IMR-90 (cell line): ENCODE data around the gene IGSF3. TPM values are rescaled to one million over a fixed set of nuclear protein-coding genes. Genes with fewer than 3 reads are reported as not detected.

Source experiments
- ATAC-seq: fragments of 200-7000 bp; cut with Tn5 transposase; 2 replicates; pipeline ENCODE4 v1.9.1; 2020; ENCODE audit warnings: low read depth, mild to moderate bottlenecking, moderate library complexity
- BruUV-seq: library from RNA; stranded (reverse); fragments of 400-500 nt; replicated peaks from 2 replicates; lab custom pipeline; 2021; lab: Mats Ljungman, UMichigan
- CTCF ChIA-PET: fragments of 300-600 bp; formaldehyde crosslinking; extraction: SDS; loops from one replicate; lab custom pipeline; 2021; ENCODE audit warnings: antibody characterized with exemption; lab: Yijun Ruan, JAX
- POLR2A ChIA-PET: fragments of 300-600 bp; sonication (Branson Sonifier 250); formaldehyde crosslinking; loops from one replicate; lab custom pipeline; 2022; ENCODE audit warnings: antibody characterized with exemption; ENCODE audit not compliant: unreplicated experiment; lab: Charles Lee
- DNase-seq: peaks from one replicate; pipeline ENCODE4 v3.0.0; 2013
- H2AFZ ChIP-seq: replicated peaks from 2 replicates; pipeline ENCODE3; 2013; ENCODE audit warnings: low read length, mild to moderate bottlenecking; ENCODE audit not compliant: poor library complexity
- H2AK5ac ChIP-seq: 2 replicates; pipeline ENCODE4 v1.6.1; 2013; ENCODE audit warnings: low read depth, low read length, inconsistent platforms
- H2AK9ac ChIP-seq: replicated peaks from 2 replicates; pipeline ENCODE3; 2013; ENCODE audit warnings: mild to moderate bottlenecking, low read depth, low read length, moderate library complexity; ENCODE audit not compliant: poor library complexity
- H2BK120ac ChIP-seq: 2 replicates; pipeline ENCODE4 v1.6.1; 2013; ENCODE audit warnings: low read depth, low read length, inconsistent platforms
- H2BK15ac ChIP-seq: 3 replicates; pipeline ENCODE4 v1.6.1; 2013; ENCODE audit warnings: low read depth, low read length, inconsistent platforms
- H2BK20ac ChIP-seq: 2 replicates; pipeline ENCODE4 v1.6.1; 2013; ENCODE audit warnings: low read depth, mild to moderate bottlenecking, inconsistent platforms, low read length, moderate library complexity
- H2BK5ac ChIP-seq: 2 replicates; pipeline ENCODE4 v1.6.1; 2013; ENCODE audit warnings: mild to moderate bottlenecking, low read depth, low read length, inconsistent platforms; ENCODE audit not compliant: poor library complexity, severe bottlenecking
- H3K14ac ChIP-seq: replicated peaks from 2 replicates; pipeline ENCODE4 v1.6.1; 2013; ENCODE audit warnings: low read depth, low read length, inconsistent platforms
- H3K18ac ChIP-seq: 2 replicates; pipeline ENCODE4 v1.6.1; 2013; ENCODE audit warnings: low read depth, low read length, control low read depth
- H3K23ac ChIP-seq: 2 replicates; pipeline ENCODE4 v1.6.1; 2013; ENCODE audit warnings: low read depth, low read length, inconsistent platforms
- H3K27ac ChIP-seq: 2 replicates; pipeline ENCODE4 v1.5.1; 2013; ENCODE audit warnings: mild to moderate bottlenecking, control low read depth, low read length; ENCODE audit not compliant: insufficient read depth
- H3K27me3 ChIP-seq: 2 replicates; pipeline ENCODE4 v1.6.1; 2013; ENCODE audit warnings: low read length; ENCODE audit not compliant: control insufficient read depth, insufficient read depth
- H3K36me3 ChIP-seq: 2 replicates; pipeline ENCODE4 v1.6.1; 2013; ENCODE audit warnings: low read length, mixed read lengths; ENCODE audit not compliant: control insufficient read depth, insufficient read depth
- H3K4ac ChIP-seq: 2 replicates; pipeline ENCODE4 v1.6.1; 2013; ENCODE audit warnings: low read depth, low read length, inconsistent platforms
- H3K4me1 ChIP-seq: 2 replicates; pipeline ENCODE4 v1.6.1; 2013; ENCODE audit warnings: low read length, mixed read lengths; ENCODE audit not compliant: control insufficient read depth, insufficient read depth
- H3K4me2 ChIP-seq: 2 replicates; pipeline ENCODE4 v1.6.1; 2013; ENCODE audit warnings: low read depth, mild to moderate bottlenecking, control low read depth, low read length, moderate library complexity
- H3K4me3 ChIP-seq: 2 replicates; pipeline ENCODE4 v1.5.1; 2013; ENCODE audit warnings: low read depth, mild to moderate bottlenecking, control low read depth, low read length, moderate library complexity; ENCODE audit not compliant: insufficient read depth
- H3K56ac ChIP-seq: 2 replicates; pipeline ENCODE4 v1.6.1; 2013; ENCODE audit warnings: low read length, inconsistent platforms; ENCODE audit not compliant: insufficient read depth; ENCODE audit errors: extremely low read depth
- H3K79me1 ChIP-seq, 2 experiments: 2 replicates each; pipeline ENCODE4 v1.6.1; 2013; ENCODE audit warnings: low read length in 2 of 2, inconsistent platforms in 1 of 2, low read depth in 1 of 2
- H3K9ac ChIP-seq: 2 replicates; pipeline ENCODE4 v1.6.1; 2013; ENCODE audit warnings: low read depth, low read length, control low read depth
- H3K9me1 ChIP-seq: 2 replicates; pipeline ENCODE4 v1.6.1; 2013; ENCODE audit warnings: low read length, inconsistent platforms; ENCODE audit not compliant: insufficient read depth
- H3K9me3 ChIP-seq: 2 replicates; pipeline ENCODE4 v1.6.1; 2013; ENCODE audit warnings: low read length; ENCODE audit not compliant: control insufficient read depth, insufficient read depth
- H4K20me1 ChIP-seq: 2 replicates; pipeline ENCODE4 v1.6.1; 2013; ENCODE audit warnings: low read length, inconsistent platforms; ENCODE audit not compliant: insufficient read depth
- H4K5ac ChIP-seq: 2 replicates; pipeline ENCODE4 v1.6.1; 2013; ENCODE audit warnings: mild to moderate bottlenecking, low read depth, low read length, control low read depth
- H4K8ac ChIP-seq, 2 experiments: 2 replicates each; pipeline ENCODE4 v1.6.1; 2013; ENCODE audit warnings: low read depth in 2 of 2, low read length in 2 of 2, control low read depth in 1 of 2, inconsistent platforms in 1 of 2
- H4K91ac ChIP-seq: 2 replicates; pipeline ENCODE4 v1.6.1; 2013; ENCODE audit warnings: low read depth, low read length, inconsistent platforms; ENCODE audit not compliant: insufficient read depth
- BHLHE40 ChIP-seq: fragments of 150-350 bp; IDR thresholded peaks from 2 replicates; pipeline ENCODE4 v1.6.1; 2016; ENCODE audit warnings: mild to moderate bottlenecking, low read depth, low read length
- MAFK ChIP-seq: IDR thresholded peaks from 2 replicates; pipeline ENCODE4 v1.6.1; 2012; ENCODE audit warnings: low read depth, low read length, improper control_type of control experiment
- MAZ ChIP-seq: IDR thresholded peaks from 2 replicates; pipeline ENCODE4 v1.6.1; 2012; ENCODE audit warnings: low read depth, mild to moderate bottlenecking, low read length, improper control_type of control experiment, moderate library complexity, borderline replicate concordance
- NFE2L2 ChIP-seq: fragments of 150-350 bp; IDR thresholded peaks from 2 replicates; pipeline ENCODE4 v1.6.1; 2016; ENCODE audit warnings: low read depth, mild to moderate bottlenecking, low read length
- WGBS, 2 experiments: methylation state at CpG; one replicate each; pipeline versions ENCODE4 v1.1.5 to v1.1.7; 2013; ENCODE audit warnings: missing lambda C conversion rate in 2 of 2; ENCODE audit not compliant: insufficient read length in 1 of 2; ENCODE audit errors: extremely low coverage in 2 of 2; 5-methylcytosine and 5-hydroxymethylcytosine counted together
- dilution Hi-C: fragments of 300-500 bp; cut with HindIII; formaldehyde crosslinking; loops from one replicate; pipeline ENCODE4 v1.14.3; 2018; ENCODE audit warnings: low sequenced_read_pairs; ENCODE audit not compliant: unreplicated experiment
- in situ Hi-C: fragments of 300-500 bp; cut with MboI; formaldehyde crosslinking; loops from 3 replicates; pipeline ENCODE4 v1.14.3; 2019; ENCODE audit warnings: low sequenced_read_pairs, inconsistent platforms, mixed read lengths
- intact Hi-C: fragments of 100-400 bp; cut with micrococcal nuclease; formaldehyde crosslinking; loops from 2 replicates; pipeline ENCODE4 v1.10.0; 2022
- polyA plus RNA-seq, 3 experiments: library from polyadenylated mRNA; depleted of rRNA; stranded (reverse); fragments of >200 nt; gene quantifications; 2 replicates each; pipeline ENCODE4 v1.2.3, GENCODE V29; 2012; ENCODE audit warnings: low replicate concordance in 1 of 3
- total RNA-seq: library from RNA; depleted of rRNA; stranded (reverse); fragments of >200 nt; gene quantifications from 2 replicates; pipeline ENCODE4 v1.2.3, GENCODE V29; 2012
- TF ChIP-seq, protein P1 (sequence below): conservative IDR thresholded peaks from 2 replicates; pipeline ENCODE4 v1.5.1; 2012; ENCODE audit warnings: mild to moderate bottlenecking, low read depth, low read length, improper control_type of control experiment
- TF ChIP-seq, protein P2 (sequence below): fragments of 150-350 bp; IDR thresholded peaks from 2 replicates; pipeline ENCODE4 v1.6.1; 2016; ENCODE audit warnings: low read depth, mild to moderate bottlenecking, low read length, moderate library complexity, borderline replicate concordance

The IGSF3 gene
- total and polyA plus RNA-seq, 2 of the 4 experiments (the other 2 are of a cell fraction) = under 0.01 to 0.02 TPM

DNA sequence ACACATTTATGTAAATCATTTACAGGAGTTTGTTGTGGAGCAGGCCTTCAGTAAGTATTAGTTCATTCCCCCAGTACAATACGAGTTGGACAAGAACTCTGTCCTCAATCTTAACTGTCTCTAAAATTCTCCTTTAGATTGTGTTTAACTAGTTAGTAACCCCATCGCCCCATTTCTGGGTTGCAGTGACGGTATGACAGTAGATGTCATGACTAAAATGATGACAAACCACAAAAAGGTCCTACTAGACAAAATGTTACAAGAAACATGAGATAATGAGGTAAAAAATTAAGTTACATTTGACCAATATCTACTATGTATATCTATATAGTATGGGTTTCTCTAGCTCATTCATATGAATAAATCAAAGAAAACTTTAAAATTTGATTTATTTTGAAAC lies 137.9 kb downstream of the IGSF3 start:
- CTCF ChIA-PET = interaction anchor here (0.6 kb wide), 1 partner anchor 472 kb away, joined by 3 read pairs; no protein-coding TSS in a partner anchor

More for the DNA sequence above, 137.9 kb downstream of the IGSF3 start:
- Histone ChIP-seq H3K27ac (no peak overlapping the region), H4K8ac (no peak overlapping the region), H2BK15ac (no peak overlapping the region), H3K79me1 (no peaks in the 10 kb centered on the region), H3K18ac (no peak overlapping the region), H4K91ac (no peak overlapping the region), H2BK5ac (no peak overlapping the region), H3K27me3 (no peaks in the 10 kb centered on the region), H3K14ac (no peak overlapping the region), H3K4me2 (no peak overlapping the region), H3K4ac (no peak overlapping the region), H3K9me1 (no peaks in the 10 kb centered on the region), H3K4me3 (no peak overlapping the region), H3K9ac (no peak overlapping the region), H2BK120ac (no peak overlapping the region), H3K4me1 (no peaks in the 10 kb centered on the region), H2BK20ac (no peak overlapping the region), H3K23ac (no peak overlapping the region), H2AK5ac (no peak overlapping the region), H3K56ac (no peak overlapping the region), H2AK9ac (no peak overlapping the region), H2AFZ (no peak overlapping the region), H3K36me3 (no peaks in the 10 kb centered on the region), H3K9me3 (no peaks in the 10 kb centered on the region), H4K20me1 (no peaks in the 10 kb centered on the region), H4K5ac (no peak overlapping the region)
- DNase-seq (no peak), ATAC-seq (no peak)
- WGBS, 2 experiments = no CpG with 5 or more reads among the region's 3 CpGs
- intact Hi-C loops (no loop called here), in situ Hi-C loops (no loop called here), dilution Hi-C loops (no loop called here)
- no TSS peak for BruUV-seq
- no peak for TF ChIP-seq NFE2L2
- no peak for TF ChIP-seq MAZ
- TF ChIP-seq MAFK = no peak
- TF ChIP-seq BHLHE40 = no peak
- TF ChIP-seq, protein P1, sequence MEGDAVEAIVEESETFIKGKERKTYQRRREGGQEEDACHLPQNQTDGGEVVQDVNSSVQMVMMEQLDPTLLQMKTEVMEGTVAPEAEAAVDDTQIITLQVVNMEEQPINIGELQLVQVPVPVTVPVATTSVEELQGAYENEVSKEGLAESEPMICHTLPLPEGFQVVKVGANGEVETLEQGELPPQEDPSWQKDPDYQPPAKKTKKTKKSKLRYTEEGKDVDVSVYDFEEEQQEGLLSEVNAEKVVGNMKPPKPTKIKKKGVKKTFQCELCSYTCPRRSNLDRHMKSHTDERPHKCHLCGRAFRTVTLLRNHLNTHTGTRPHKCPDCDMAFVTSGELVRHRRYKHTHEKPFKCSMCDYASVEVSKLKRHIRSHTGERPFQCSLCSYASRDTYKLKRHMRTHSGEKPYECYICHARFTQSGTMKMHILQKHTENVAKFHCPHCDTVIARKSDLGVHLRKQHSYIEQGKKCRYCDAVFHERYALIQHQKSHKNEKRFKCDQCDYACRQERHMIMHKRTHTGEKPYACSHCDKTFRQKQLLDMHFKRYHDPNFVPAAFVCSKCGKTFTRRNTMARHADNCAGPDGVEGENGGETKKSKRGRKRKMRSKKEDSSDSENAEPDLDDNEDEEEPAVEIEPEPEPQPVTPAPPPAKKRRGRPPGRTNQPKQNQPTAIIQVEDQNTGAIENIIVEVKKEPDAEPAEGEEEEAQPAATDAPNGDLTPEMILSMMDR = no peak
- TF ChIP-seq, protein P2, sequence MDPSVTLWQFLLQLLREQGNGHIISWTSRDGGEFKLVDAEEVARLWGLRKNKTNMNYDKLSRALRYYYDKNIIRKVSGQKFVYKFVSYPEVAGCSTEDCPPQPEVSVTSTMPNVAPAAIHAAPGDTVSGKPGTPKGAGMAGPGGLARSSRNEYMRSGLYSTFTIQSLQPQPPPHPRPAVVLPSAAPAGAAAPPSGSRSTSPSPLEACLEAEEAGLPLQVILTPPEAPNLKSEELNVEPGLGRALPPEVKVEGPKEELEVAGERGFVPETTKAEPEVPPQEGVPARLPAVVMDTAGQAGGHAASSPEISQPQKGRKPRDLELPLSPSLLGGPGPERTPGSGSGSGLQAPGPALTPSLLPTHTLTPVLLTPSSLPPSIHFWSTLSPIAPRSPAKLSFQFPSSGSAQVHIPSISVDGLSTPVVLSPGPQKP = no peak
- POLR2A ChIA-PET = no interaction called here
